Uterus (tissue), 2 donors: ENCODE measurements around the gene STX1B.

Experiments used
- POLR2A ChIP-seq, 2 donors: fragments of 450-650 bp; IDR thresholded peaks; one replicate each; pipeline ENCODE4 v1.6.1; 2016; ENCODE audit warnings: antibody characterized with exemption in 2 of 2, mild to moderate bottlenecking in 1 of 2, moderate library complexity in 1 of 2
- TF ChIP-seq, protein P1 (sequence below), 4 experiments: fragments of 200-600 bp in 2 of 4; fragments of 450-650 bp in 2 of 4; sonication (generic) in 2 of 4; IDR thresholded peaks; one replicate each; pipeline ENCODE4 v1.5.1; 2016 to 2019; ENCODE audit warnings: antibody characterized with exemption in 4 of 4, mild to moderate bottlenecking in 2 of 4, moderate library complexity in 1 of 4

DNA sequence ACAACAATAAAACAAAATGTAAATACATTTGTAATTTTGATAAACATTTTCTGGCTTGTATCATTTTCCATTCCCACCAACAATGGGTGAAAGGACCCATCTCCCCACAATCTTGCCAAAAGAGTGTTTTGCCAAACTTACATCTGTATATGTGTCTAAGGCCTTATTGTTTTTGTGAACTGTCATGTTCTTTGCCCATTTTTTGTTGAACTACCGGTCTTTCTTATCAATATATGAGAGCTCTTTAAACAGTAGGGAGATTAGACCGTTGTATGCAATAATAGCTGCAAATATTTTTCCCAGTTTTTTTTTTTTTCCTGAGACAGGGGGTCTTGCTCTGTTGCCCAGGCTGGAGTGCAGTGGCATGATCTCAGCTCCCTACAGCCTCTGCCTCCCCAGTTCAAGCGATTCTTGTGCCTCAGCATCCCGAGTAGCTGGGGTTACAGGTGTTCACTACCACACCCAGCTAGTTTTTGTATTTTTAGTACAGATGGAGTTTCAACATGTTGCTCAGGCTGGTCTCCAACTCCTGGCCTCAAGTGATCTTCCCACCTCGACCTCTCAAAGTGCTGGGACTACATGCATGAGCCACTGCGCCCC lies 13.3 kb upstream of the STX1B start:
- TF ChIP-seq, protein P1, sequence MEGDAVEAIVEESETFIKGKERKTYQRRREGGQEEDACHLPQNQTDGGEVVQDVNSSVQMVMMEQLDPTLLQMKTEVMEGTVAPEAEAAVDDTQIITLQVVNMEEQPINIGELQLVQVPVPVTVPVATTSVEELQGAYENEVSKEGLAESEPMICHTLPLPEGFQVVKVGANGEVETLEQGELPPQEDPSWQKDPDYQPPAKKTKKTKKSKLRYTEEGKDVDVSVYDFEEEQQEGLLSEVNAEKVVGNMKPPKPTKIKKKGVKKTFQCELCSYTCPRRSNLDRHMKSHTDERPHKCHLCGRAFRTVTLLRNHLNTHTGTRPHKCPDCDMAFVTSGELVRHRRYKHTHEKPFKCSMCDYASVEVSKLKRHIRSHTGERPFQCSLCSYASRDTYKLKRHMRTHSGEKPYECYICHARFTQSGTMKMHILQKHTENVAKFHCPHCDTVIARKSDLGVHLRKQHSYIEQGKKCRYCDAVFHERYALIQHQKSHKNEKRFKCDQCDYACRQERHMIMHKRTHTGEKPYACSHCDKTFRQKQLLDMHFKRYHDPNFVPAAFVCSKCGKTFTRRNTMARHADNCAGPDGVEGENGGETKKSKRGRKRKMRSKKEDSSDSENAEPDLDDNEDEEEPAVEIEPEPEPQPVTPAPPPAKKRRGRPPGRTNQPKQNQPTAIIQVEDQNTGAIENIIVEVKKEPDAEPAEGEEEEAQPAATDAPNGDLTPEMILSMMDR (IDR thresholded peaks at IDR 0.05) = no peak
- no peak for TF ChIP-seq POLR2A (IDR thresholded peaks at IDR 0.05)
